ENCODE data around the gene KLC1. TPM values are rescaled to one million over a fixed set of nuclear protein-coding genes. Genes with fewer than 3 reads are reported as not detected.

Gene KLC1
- total RNA-seq, 4 donors from 2014 or later: 205 to 427 (median 291) TPM

DNA sequence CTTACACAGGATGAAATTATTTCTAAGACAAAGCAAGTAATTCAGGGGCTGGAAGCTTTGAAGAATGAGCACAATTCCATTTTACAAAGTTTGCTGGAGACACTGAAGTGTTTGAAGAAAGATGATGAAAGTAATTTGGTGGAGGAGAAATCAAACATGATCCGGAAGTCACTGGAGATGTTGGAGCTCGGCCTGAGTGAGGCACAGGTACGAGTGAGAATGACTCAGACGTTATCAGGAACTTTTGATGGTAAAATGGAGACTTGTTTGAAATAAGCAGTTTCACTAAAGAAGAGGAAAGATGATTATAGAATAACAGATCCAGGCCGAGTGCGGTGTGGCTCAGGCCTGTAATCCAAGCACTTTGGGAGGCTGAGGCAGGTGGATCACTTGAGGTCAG is 25.6 kb downstream of the KLC1 start:
- Histone ChIP-seq H3K4me1 (peaks cover 0 to 58% (median 35%) of the 10 kb centered on the region in 4 donors), H3K27ac (no peak overlapping the region), H3K9me3 (no peaks in the 10 kb centered on the region), H3K4me3 (no peak overlapping the region), H3K27me3 (no peaks in the 10 kb centered on the region), H3K36me3 (peaks cover 0 to 37% (median 16%) of the 10 kb centered on the region in 4 donors)
- in situ Hi-C loops (cut with MboI; ENCODE audit: low pct_ligation_motif_present in 1 of 4, low pct_unique_long_range_greater_than_20kb in 1 of 4, low sequenced_read_pairs in 3 of 4): no loop called here
- no peak for DNase-seq
- intact Hi-C loops (cut with DNase I; ENCODE audit: low total_unique reads): no loop called here
- WGBS, 2 donors (ENCODE audit: low coverage in 1 of 2): 73 to 82% methylated on average over 6 of the region's 6 CpGs
- TF ChIP-seq POLR2A (IDR thresholded peaks at IDR 0.05): no peak
- TF ChIP-seq, protein P1, sequence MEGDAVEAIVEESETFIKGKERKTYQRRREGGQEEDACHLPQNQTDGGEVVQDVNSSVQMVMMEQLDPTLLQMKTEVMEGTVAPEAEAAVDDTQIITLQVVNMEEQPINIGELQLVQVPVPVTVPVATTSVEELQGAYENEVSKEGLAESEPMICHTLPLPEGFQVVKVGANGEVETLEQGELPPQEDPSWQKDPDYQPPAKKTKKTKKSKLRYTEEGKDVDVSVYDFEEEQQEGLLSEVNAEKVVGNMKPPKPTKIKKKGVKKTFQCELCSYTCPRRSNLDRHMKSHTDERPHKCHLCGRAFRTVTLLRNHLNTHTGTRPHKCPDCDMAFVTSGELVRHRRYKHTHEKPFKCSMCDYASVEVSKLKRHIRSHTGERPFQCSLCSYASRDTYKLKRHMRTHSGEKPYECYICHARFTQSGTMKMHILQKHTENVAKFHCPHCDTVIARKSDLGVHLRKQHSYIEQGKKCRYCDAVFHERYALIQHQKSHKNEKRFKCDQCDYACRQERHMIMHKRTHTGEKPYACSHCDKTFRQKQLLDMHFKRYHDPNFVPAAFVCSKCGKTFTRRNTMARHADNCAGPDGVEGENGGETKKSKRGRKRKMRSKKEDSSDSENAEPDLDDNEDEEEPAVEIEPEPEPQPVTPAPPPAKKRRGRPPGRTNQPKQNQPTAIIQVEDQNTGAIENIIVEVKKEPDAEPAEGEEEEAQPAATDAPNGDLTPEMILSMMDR (IDR thresholded peaks at IDR 0.05): no peak
- no peak for TF ChIP-seq EP300 (IDR thresholded peaks at IDR 0.05; ENCODE audit: low read depth)
- TF ChIP-seq POLR2AphosphoS5 (IDR thresholded peaks at IDR 0.05): no peak

DNA sequence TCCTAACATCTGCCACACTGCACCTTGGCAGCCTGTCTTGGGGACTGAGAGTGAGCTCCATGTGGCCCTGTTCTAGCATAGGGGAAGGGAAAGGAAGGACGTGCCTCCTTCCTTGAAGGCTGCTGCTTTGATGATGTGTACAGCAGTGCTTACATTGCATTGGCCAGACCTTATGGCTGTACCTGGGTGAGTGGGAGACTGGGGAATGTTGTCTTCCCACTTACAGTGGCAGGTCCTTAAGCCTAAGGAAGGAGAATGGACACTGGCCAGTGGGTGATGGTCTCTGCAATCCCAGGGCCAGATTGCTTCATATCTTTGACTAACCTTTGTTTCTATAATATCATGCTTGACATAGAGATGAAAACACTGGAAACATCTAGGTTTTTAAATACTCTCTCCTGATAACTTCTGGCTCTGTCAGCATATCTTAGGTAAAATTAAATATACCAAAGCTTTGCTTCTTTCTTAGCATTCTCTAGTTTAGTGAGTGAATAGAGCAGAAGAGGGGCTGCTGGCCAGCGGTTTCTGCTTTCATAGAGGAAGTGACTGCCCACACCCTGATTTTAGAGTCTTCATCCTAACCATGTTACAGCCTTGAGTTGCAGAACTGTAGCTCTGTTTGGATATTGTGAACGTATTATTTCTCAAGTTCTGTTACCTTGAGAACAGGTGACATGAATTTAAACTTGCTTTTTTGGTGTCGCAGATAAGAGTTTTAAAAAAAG is 27.2 kb downstream of the KLC1 start:
- DNase-seq: no peak
- Histone ChIP-seq H3K36me3 (peaks cover 0 to 44% (median 23%) of the 10 kb centered on the region in 4 donors), H3K4me3 (no peak overlapping the region), H3K27ac (no peak overlapping the region), H3K4me1 (peaks cover 0 to 51% (median 33%) of the 10 kb centered on the region in 4 donors), H3K27me3 (no peaks in the 10 kb centered on the region), H3K9me3 (no peaks in the 10 kb centered on the region)
- in situ Hi-C loops (cut with MboI; ENCODE audit: low pct_ligation_motif_present in 1 of 4, low pct_unique_long_range_greater_than_20kb in 1 of 4, low sequenced_read_pairs in 3 of 4) (no loop called here), intact Hi-C loops (cut with DNase I; ENCODE audit: low total_unique reads) (no loop called here)
- TF ChIP-seq, protein P1 (IDR thresholded peaks at IDR 0.05): no peak
- TF ChIP-seq EP300 (IDR thresholded peaks at IDR 0.05; ENCODE audit: low read depth): no peak
- TF ChIP-seq POLR2AphosphoS5 (IDR thresholded peaks at IDR 0.05): no peak
- TF ChIP-seq POLR2A (IDR thresholded peaks at IDR 0.05): no peak
- 43 to 61% methylated on average over 2 to 4 of the region's 4 CpGs for WGBS, 2 donors (ENCODE audit: low coverage in 1 of 2)

- Histone ChIP-seq H3K9me3 (no peaks in the 10 kb centered on the region), H3K27ac (no peak overlapping the region), H3K4me3 (no peak overlapping the region), H3K4me1 (peaks cover 0 to 45% (median 31%) of the 10 kb centered on the region in 4 donors), H3K36me3 (peaks cover 0 to 46% (median 25%) of the 10 kb centered on the region in 4 donors), H3K27me3 (no peaks in the 10 kb centered on the region)
- intact Hi-C loops (cut with DNase I; ENCODE audit: low total_unique reads): no loop called here
- 75% methylated on average over 1 of the region's 1 CpG; no CpG with 5 or more reads in 1 of the 2 donors for WGBS, 2 donors (ENCODE audit: low coverage in 1 of 2)
- TF ChIP-seq, protein P1 (IDR thresholded peaks at IDR 0.05): no peak
- TF ChIP-seq EP300 (IDR thresholded peaks at IDR 0.05; ENCODE audit: low read depth): no peak
- no peak for TF ChIP-seq POLR2A (IDR thresholded peaks at IDR 0.05)
- TF ChIP-seq POLR2AphosphoS5 (IDR thresholded peaks at IDR 0.05): no peak
- no peak for DNase-seq
- in situ Hi-C loops (cut with MboI; ENCODE audit: low pct_ligation_motif_present in 1 of 4, low pct_unique_long_range_greater_than_20kb in 1 of 4, low sequenced_read_pairs in 3 of 4): no loop called here
Measured at GRCh38 chr14:103656756-103657133, 27.7 kb downstream of the KLC1 start.

DNA sequence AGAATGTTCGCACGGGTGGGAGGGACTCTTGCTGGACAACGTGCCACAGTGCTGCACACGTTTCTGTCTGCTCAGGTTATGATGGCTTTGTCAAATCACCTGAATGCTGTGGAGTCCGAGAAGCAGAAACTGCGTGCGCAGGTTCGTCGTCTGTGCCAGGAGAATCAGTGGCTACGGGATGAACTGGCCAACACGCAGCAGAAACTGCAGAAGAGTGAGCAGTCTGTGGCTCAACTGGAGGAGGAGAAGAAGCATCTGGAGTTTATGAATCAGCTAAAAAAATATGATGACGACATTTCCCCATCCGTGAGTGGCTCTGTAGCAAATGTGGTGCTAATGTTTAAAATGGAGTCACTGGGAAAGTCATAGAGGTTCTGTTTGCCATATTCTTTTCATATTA is 28.5 kb downstream of the KLC1 start:
- Histone ChIP-seq H3K4me3 (no peak overlapping the region), H3K36me3 (peaks cover 0 to 50% (median 26%) of the 10 kb centered on the region in 4 donors), H3K9me3 (no peaks in the 10 kb centered on the region), H3K27me3 (no peaks in the 10 kb centered on the region), H3K27ac (peak overlapping the region in 1 of 4 donors; percentile 42), H3K4me1 (peaks cover 0 to 38% (median 29%) of the 10 kb centered on the region in 4 donors)
- WGBS, 2 donors (ENCODE audit: low coverage in 1 of 2): 74 to 84% methylated on average over 13 of the region's 13 CpGs
- in situ Hi-C loops (cut with MboI; ENCODE audit: low pct_ligation_motif_present in 1 of 4, low pct_unique_long_range_greater_than_20kb in 1 of 4, low sequenced_read_pairs in 3 of 4) (no loop called here), intact Hi-C loops (cut with DNase I; ENCODE audit: low total_unique reads) (no loop called here)
- no peak for DNase-seq
- TF ChIP-seq EP300 (IDR thresholded peaks at IDR 0.05; ENCODE audit: low read depth) (no peak), POLR2A (IDR thresholded peaks at IDR 0.05) (no peak), POLR2AphosphoS5 (IDR thresholded peaks at IDR 0.05) (no peak)
- TF ChIP-seq, protein P1 (IDR thresholded peaks at IDR 0.05): no peak

Measured in transverse colon (tissue), 4 donors.